ENCODE measurements around the gene FILIP1L.

GRCh38 chr3:99911433-99911832 is 202.9 kb downstream of the FILIP1L start:
- TF ChIP-seq EZH2phosphoT487 (IDR thresholded peaks at IDR 0.05; ENCODE audit: borderline replicate concordance) = no peak
- TF ChIP-seq CTCF (conservative IDR thresholded peaks at IDR 0.05; ENCODE audit: low read length) = no peak

All from Loucy (cell line).